Tibial artery (tissue), 4 donors: ENCODE measurements around the gene MT3.
A peak's percentile ranks its signal among the peaks of the same experiment; 100 is the strongest.

Experiments
- DNase-seq, 2 donors: peaks; one replicate each; pipeline ENCODE4 v3.0.0-alpha.2; 2019
- H3K27ac ChIP-seq, 2 donors: fragments of 200-600 bp; sonication (generic) in 1 of 2; 1 replicate in 1 of 2; 2 replicates in 1 of 2; pipeline ENCODE4 v1.5.1; 2018 to 2019; ENCODE audit warnings: mild to moderate bottlenecking in 1 of 2
- H3K27me3 ChIP-seq, 2 donors: fragments of 200-600 bp; sonication (generic) in 1 of 2; one replicate each; pipeline versions ENCODE4 v1.5.1 to v1.6.0; 2016 to 2019
- H3K36me3 ChIP-seq, 3 donors: fragments of 200-600 bp; sonication (generic) in 2 of 3; one replicate each; pipeline ENCODE4 v1.5.1; 2016 to 2019; ENCODE audit warnings: mild to moderate bottlenecking in 2 of 3
- H3K4me1 ChIP-seq, 4 donors: fragments of 200-600 bp; sonication (generic) in 2 of 4; 1 replicate in 3 of 4; 2 replicates in 1 of 4; pipeline ENCODE4 v1.5.1; 2016 to 2019
- H3K4me3 ChIP-seq, 2 donors: fragments of 200-600 bp; sonication (generic) in 1 of 2; 1 replicate in 1 of 2; 2 replicates in 1 of 2; pipeline ENCODE4 v1.5.1; 2018 to 2019; ENCODE audit warnings: mild to moderate bottlenecking in 2 of 2
- H3K9me3 ChIP-seq, 3 donors: fragments of 200-600 bp; sonication (generic) in 1 of 3; one replicate each; pipeline ENCODE4 v1.5.1; 2016 to 2019
- CTCF ChIP-seq, 2 experiments: fragments of 200-600 bp in 1 of 2; fragments of 450-650 bp in 1 of 2; IDR thresholded peaks; one replicate each; pipeline ENCODE4 v1.5.1; 2017 to 2019; ENCODE audit warnings: antibody characterized with exemption in 2 of 2, mild to moderate bottlenecking in 1 of 2, moderate library complexity in 1 of 2
- intact Hi-C: fragments of 100-400 bp; cut with DNase I; formaldehyde crosslinking; loops from one replicate; pipeline ENCODE4 v1.15.0; 2023; ENCODE audit warnings: low total_unique reads

Gene MT3

GRCh38 chr16:56630134-56630533 lies 40.8 kb downstream of the MT3 start:
- intact Hi-C loops, result no loop called here
- Histone ChIP-seq H3K4me3 (no peak overlapping the region), H3K27ac (peak overlapping the region in 1 of 2 donors; percentile 99), H3K36me3 (no peaks in the 10 kb centered on the region), H3K4me1 (peaks cover 0 to 46% (median 13%) of the 10 kb centered on the region in 4 donors), H3K9me3 (no peaks in the 10 kb centered on the region), H3K27me3 (no peaks in the 10 kb centered on the region)
- DNase-seq, result no peak
- no peak for TF ChIP-seq CTCF (IDR thresholded peaks at IDR 0.05)

GRCh38 chr16:56631197-56631596 lies 41.9 kb downstream of the MT3 start:
- intact Hi-C loops, result no loop called here
- Histone ChIP-seq H3K27me3 (no peaks in the 10 kb centered on the region), H3K27ac (peak overlapping the region; percentile 77 to 95), H3K4me1 (peaks cover 0 to 53% (median 18%) of the 10 kb centered on the region in 4 donors), H3K36me3 (no peaks in the 10 kb centered on the region), H3K9me3 (no peaks in the 10 kb centered on the region), H3K4me3 (peak overlapping the region in 1 of 2 donors; percentile 67)
- DNase-seq, result no peak
- no peak for TF ChIP-seq CTCF (IDR thresholded peaks at IDR 0.05)

GRCh38 chr16:56631832-56632155 lies 42.5 kb downstream of the MT3 start:
- H3K27me3 ChIP-seq, result no peaks in the 10 kb centered on the region
- no peak for DNase-seq
- peak overlapping the region; percentile 77 to 95 for H3K27ac ChIP-seq
- no peak for TF ChIP-seq CTCF (IDR thresholded peaks at IDR 0.05)
- no peaks in the 10 kb centered on the region for H3K9me3 ChIP-seq
- H3K4me3 ChIP-seq, result peak overlapping the region; percentile 64 to 67
- H3K4me1 ChIP-seq, result peaks cover 0 to 53% (median 18%) of the 10 kb centered on the region in 4 donors
- intact Hi-C loops, result no loop called here
- H3K36me3 ChIP-seq, result no peaks in the 10 kb centered on the region

- H3K4me1 ChIP-seq, result peaks cover 0 to 53% (median 18%) of the 10 kb centered on the region in 4 donors
- peak; percentile 73 to 91 for DNase-seq
- no peak for TF ChIP-seq CTCF (IDR thresholded peaks at IDR 0.05)
- H3K36me3 ChIP-seq, result no peaks in the 10 kb centered on the region
- H3K27ac ChIP-seq, result peak within 1 kb of the TSS; percentile 77 to 95
- no peaks in the 10 kb centered on the region for H3K9me3 ChIP-seq
- H3K27me3 ChIP-seq, result no peaks in the 10 kb centered on the region
- peak within 1 kb of the TSS; percentile 64 to 67 for H3K4me3 ChIP-seq
- intact Hi-C loops, result no loop called here
Observed at GRCh38 chr16:56632156-56632847, 43.0 kb downstream of the MT3 start, which contains the start of gene MT1M. MT1M (plus strand) TSS chr16:56632659; CDS start chr16:56632732, 73 bp downstream.

DNA sequence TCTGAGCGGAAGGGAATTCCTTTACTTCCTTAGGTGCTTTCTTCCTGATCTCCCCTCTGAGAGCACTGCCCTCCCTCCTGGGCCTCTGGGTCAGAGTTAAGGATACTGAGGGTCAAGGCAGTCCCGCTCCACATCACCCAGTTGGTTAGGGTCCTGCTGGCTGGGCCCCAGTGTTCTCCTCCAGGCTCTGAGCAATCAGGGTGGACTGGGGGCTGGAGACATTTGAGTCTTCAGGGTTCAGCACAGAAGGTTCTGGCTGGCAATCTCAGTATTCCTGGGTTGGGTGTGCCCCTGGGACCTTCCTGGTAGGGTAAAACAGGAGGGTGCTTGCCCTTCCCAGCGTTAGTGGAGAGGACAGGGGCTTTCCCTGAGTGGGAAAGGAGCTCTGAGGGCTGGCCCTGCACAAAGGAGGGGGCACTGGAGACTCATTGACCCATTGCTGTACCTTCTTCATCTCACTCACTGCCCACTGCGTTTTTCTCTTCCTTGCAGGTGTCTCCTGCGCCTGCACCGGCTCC lies 43.6 kb downstream of the MT3 start:
- Histone ChIP-seq H3K9me3 (no peaks in the 10 kb centered on the region), H3K27me3 (no peaks in the 10 kb centered on the region), H3K4me3 (peak overlapping the region; percentile 64 to 67), H3K4me1 (peaks cover 0 to 52% (median 20%) of the 10 kb centered on the region in 4 donors), H3K36me3 (no peaks in the 10 kb centered on the region), H3K27ac (peak overlapping the region; percentile 77 to 95)
- intact Hi-C loops, result no loop called here
- TF ChIP-seq CTCF (IDR thresholded peaks at IDR 0.05), result no peak
- DNase-seq, result no peak
